HG02885 (cell line): ENCODE measurements around the gene FUBP3.

ENCODE experiments used
- ATAC-seq: cut with Tn5 transposase; IDR thresholded peaks from one replicate; pipeline ENCODE4 v1.9.1; 2021; ENCODE audit warnings: mild to moderate bottlenecking; ENCODE audit not compliant: unreplicated experiment, poor library complexity

The FUBP3 gene

GRCh38 chr9:130604295-130604694 is 24.9 kb downstream of the FUBP3 start:
- no peak for ATAC-seq

- no peak for ATAC-seq
Measured at GRCh38 chr9:130606887-130607600, 27.7 kb downstream of the FUBP3 start.

- ATAC-seq, result no peak
Measured at GRCh38 chr9:130607640-130608420, 28.5 kb downstream of the FUBP3 start.

- ATAC-seq, result no peak
Measured at GRCh38 chr9:130608554-130609134, 29.3 kb downstream of the FUBP3 start.

- no peak for ATAC-seq
Measured at GRCh38 chr9:130609163-130609562, 29.8 kb downstream of the FUBP3 start.

- ATAC-seq, result no peak
Measured at GRCh38 chr9:130610862-130611707, 31.7 kb downstream of the FUBP3 start.

- ATAC-seq, result no peak
Measured at GRCh38 chr9:130616451-130616850, 37.1 kb downstream of the FUBP3 start.

- ATAC-seq, result no peak
Measured at GRCh38 chr9:130623466-130623865, 44.1 kb downstream of the FUBP3 start.

GRCh38 chr9:130624154-130624553 is 44.8 kb downstream of the FUBP3 start:
- ATAC-seq, result no peak

GRCh38 chr9:130626249-130626996 is 47.0 kb downstream of the FUBP3 start:
- no peak for ATAC-seq

- ATAC-seq, result no peak
Measured at GRCh38 chr9:130627051-130627450, 47.7 kb downstream of the FUBP3 start.

- no peak for ATAC-seq
Measured at GRCh38 chr9:130627896-130628792, 48.8 kb downstream of the FUBP3 start.

- ATAC-seq, result no peak
Measured at GRCh38 chr9:130629443-130630070, 50.2 kb downstream of the FUBP3 start.

- ATAC-seq, result no peak
Measured at GRCh38 chr9:130630071-130630450, 50.7 kb downstream of the FUBP3 start.

- ATAC-seq, result no peak
Measured at GRCh38 chr9:130630506-130631330, 51.3 kb downstream of the FUBP3 start.

GRCh38 chr9:130631331-130632080 is 52.1 kb downstream of the FUBP3 start:
- no peak for ATAC-seq
